Hepatic stellate cell (primary cell): Measurements from ENCODE around the gene LCE1F.

Source experiments
- DNase-seq: peaks from one replicate; pipeline ENCODE4 v3.0.0; 2011; ENCODE audit warnings: low spot score

The LCE1F gene

DNA sequence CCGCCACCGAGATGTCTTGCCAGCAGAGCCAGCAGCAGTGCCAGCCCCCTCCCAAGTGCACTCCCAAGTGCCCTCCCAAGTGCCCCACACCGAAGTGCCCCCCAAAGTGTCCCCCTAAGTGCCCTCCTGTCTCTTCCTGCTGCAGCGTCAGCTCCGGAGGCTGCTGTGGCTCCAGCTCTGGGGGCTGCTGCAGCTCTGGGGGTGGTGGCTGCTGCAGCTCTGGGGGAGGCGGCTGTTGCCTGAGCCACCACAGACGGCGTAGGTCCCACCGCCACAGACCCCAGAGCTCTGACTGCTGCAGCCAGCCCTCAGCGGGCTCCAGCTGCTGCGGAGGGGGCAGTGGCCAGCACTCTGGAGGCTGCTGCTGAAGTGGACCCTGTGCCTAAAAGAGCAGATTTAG, 1.4 kb downstream of the LCE1F start:
- DNase-seq = no peak

DNA sequence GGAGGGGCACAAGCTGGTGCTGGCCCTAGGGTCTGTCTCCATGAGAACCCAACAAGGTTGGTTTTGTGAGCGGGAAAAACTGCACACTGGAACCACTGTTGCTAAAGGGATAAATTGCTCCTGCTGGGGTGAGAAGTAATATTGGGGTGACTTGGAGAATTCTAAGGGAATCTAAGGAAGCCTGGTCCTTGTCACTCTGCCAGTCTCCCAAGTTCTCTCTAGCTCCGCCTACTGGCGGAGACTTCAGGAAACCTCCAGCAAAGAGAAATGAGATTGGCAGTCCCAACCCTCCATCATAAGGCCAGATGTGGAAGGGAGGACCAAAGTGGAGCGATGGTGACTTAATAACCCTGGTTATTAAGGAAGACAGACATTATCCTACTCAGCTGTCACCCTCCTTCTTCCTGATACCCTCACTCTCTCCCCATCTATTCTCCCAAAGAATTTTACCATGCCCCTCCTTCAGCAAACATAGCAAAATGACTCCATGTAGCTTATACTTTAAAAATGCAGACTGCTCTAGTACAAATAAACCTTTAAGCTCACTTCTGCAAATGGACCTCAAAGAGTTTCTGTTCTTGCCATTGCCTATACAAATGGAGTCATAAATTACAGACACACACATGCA, 2.7 kb downstream of the LCE1F start:
- DNase-seq = peak; percentile 18

DNA sequence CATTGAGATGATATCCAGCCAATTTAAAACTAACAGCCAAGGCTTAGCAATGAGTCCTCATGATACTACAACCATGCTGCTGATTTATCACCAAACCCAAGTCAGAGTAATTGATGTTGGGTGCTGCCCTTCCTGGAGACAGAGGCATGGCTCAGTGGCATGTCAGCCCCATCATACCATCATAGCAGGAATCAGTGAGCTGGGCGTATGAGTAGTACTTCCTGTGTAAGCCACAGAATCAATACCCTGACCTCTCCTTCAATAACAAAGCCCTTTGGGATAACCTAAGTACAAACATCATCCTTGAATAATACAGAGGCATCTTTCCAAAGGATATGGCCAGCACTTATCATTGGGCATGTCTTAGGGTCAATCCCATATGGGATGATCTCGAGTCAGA, 8.2 kb downstream of the LCE1F start:
- DNase-seq = no peak

DNA sequence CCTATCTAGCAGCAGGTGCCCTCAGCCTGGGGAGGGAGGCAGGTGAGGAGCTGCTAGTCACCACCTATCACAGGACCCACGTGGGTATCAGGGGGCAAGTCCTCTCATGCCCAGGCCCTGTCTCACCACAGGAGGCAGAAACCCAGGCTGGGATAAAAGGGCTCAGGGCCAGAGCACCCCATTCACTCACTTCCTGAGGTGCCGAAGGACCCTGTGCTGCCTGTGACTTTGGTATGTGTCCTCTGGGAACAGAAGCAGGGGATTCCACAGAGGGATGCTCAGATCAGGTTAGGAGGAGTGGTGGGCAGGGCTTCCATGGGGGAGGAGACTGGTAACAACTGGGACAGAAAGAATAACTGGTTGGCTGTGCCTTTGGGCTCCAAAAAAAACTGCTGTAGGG, 11.1 kb downstream of the LCE1F start, which contains the start of gene LCE1E:
Gene LCE1E, plus strand, starts transcription at position 181 of the 400 bp plus-strand sequence. CDS start 1,043 bp downstream, outside the sequence.
- DNase-seq = no peak

DNA sequence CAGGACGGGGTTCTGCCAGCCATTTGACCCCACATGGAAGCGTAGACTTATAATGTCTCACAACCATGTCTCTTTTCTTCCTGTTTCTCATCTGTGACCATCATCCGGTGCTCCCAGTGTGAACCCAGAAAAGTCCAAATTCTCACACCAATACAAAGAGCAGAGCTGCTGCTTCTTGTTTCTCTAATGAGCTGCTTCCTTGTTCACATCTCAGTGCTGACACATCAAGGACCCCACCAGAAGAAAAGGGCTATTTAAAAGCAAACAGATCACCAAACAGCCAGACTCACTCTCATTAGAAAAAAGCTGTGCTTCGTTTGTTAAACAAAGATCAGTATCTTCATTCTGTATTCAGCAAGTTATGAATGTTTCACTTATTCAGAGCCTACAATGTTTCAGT, 20.7 kb downstream of the LCE1F start:
- DNase-seq = no peak

DNA sequence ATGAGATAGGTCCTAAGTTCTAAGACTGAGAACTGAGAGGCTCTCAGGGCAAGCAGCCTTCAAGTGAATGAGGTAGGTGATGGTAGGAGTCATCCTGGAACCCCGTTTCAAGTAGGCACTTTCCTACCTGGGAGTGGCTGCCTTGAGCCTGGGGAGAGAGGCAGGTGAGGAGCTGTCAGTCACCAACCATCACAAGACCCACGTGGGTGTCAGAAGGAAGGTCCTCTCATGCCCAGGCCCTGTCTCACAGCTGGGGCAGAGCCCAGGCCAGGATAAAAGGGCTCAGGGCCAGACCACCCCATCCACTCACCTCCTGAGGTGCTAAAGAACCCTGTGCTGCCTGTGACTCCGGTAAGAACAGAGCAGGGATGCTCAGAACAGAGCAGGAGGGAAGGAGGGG, 21.5 kb downstream of the LCE1F start, which contains the start of gene LCE1D:
Gene LCE1D, plus strand, starts transcription at position 301 of the 400 bp plus-strand sequence. CDS start 1,074 bp downstream, outside the sequence.
- no peak for DNase-seq

DNA sequence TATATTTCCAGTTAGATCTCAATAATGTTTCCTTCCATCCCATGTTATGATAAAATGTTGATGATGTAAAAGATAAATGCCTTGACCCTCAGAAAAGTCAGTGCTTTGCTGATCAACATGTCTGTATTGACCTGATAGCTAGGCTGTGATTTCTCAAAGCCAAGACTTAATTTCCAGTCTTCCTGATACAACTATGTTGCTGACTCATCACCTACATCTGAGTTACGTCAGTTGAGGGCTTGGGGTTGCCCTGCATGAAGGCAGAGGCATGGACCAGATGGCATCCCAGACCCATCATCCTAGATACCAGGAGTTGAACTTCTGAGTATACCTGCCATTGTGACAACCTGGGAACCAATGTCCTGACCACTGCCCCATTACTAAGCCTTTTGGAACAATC, 26.4 kb downstream of the LCE1F start:
- no peak for DNase-seq

DNA sequence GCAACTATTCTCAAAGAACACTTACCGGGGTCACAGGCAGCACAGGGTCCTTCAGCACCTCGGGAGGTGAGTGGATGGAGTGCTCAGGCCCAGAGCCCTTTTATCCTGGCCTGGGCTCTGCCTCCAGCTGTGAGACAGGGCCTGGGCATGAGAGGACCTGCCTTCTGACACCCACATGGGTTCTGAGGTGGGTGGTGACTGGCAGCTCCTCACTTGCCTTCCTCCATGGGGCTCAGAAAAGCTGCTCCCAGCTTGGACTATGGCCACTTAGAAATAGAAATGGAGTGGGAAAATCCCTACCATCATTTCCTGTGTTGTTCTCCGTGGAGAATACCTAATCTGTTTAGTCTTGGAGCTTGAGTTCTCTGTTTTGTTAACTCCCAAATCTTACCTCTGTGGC, 31.6 kb downstream of the LCE1F start, which contains the start of gene LCE1C:
Gene LCE1C, minus strand, starts transcription at position 76 of the 400 bp plus-strand sequence. CDS start 1,173 bp downstream, outside the sequence.
- DNase-seq = no peak

DNA sequence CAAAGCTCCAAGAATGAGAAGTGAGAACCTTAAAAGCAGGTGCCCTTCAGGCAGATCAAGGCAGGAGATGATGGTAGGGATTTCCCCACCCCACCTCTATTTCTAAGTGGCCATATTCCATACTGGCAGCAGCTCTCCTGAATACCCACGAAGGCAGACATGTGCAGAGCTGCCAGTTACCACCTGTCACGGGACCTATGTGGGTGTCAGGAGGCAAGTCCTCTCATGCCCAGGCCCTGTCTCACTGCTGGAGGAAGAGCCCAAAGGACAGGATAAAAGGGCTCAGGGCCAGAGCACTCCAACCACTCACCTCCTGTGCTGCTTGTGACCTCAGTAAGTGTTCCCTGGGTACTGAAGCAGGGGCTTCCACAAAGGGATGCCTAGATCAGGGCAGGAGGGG, 36.1 kb downstream of the LCE1F start:
- no peak for DNase-seq

DNA sequence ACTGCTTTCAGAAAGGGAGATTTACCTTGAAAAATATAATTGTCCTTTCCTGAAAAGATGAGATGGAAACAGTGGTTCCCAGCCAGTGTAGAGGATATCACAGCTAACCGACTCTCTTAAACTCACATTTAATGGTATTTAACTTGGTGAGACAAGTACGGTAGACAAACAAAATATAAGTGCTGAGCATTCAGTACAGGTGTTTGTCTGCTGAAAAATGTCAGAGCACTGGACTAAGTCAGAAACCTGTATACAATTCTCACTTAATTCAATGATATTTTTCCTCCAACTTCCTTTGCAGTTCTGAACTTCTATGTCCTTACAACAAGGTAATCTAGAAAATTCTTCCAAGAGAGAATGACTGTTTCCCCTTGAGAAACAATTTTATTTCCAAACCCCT, 36.7 kb downstream of the LCE1F start, which contains the start of gene LCE1B:
Gene LCE1B, plus strand, starts transcription at position 301 of the 400 bp plus-strand sequence. CDS start 476 bp downstream, outside the sequence.
- DNase-seq = no peak

DNA sequence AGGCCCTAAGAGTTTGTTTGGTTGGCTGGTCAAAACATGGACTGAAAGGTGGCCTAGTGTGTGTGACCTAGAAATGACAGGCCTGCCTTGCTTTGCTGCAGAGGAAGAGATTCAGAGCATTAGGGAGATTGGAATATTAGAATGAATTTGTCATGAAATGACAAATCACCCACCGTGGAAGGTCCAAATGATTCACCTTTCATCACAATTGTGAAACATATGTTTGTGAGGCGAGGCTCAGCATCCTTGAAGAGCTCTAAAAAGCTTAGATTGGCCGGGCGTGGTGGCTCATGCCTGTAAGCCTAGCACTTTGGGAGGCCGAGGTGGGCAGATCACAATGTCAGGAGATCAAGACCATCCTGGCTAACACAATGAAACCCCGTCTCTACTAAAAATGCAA, 42.4 kb downstream of the LCE1F start:
- DNase-seq = no peak

DNA sequence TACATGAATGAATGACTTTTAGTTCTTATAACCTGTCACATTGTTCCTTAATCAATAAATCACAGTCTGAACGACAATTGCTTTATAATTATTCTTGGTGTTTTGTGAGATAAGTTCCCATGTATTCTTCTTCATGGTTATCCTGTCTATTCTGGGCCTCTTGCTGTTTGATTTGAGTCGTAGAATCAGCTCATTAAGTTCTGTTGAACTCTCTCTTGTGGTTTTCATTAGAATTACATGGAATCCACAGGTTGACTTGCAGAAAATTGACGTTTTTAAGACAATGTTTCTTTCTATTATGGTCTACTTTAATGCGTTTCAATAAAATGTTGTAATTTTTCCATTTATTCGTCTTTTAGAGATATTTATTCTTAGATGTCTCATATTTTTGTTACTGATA, 48.4 kb downstream of the LCE1F start:
- DNase-seq = no peak

DNA sequence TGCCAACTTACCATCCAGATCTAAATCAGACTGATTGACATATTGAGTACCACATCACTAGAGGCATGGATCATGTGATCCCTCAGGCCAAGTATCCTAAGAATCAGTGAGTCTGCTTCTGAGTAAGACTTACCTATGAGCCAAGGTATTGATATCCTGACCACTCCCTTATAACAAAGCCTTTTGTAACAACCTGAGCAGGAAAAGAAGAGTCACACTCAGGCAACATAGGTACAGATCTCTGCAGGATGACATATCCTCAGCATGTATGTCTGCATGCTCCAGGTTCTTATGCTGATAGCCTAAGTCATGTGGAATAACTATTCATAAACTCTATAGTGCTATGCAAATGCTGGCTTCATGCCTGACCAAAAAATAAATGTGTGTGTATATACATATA, 50.0 kb downstream of the LCE1F start:
- DNase-seq = no peak
